NB4 (cell line): ENCODE results near the gene NCAM1.

Source experiments
- CTCF ChIP-seq: IDR thresholded peaks from one replicate; pipeline ENCODE4 v1.5.1; 2012; ENCODE audit warnings: low read depth, low read length
- MAX ChIP-seq: IDR thresholded peaks from 2 replicates; pipeline ENCODE4 v1.6.1; 2011; ENCODE audit warnings: low read depth, low read length
- MYC ChIP-seq: IDR thresholded peaks from 2 replicates; pipeline ENCODE4 v1.6.1; 2011; ENCODE audit warnings: low read depth, low read length
- POLR2A ChIP-seq: IDR thresholded peaks from 2 replicates; pipeline ENCODE4 v1.6.1; 2011; ENCODE audit warnings: mild to moderate bottlenecking; ENCODE audit not compliant: insufficient read length; ENCODE audit errors: extremely low read depth

DNA sequence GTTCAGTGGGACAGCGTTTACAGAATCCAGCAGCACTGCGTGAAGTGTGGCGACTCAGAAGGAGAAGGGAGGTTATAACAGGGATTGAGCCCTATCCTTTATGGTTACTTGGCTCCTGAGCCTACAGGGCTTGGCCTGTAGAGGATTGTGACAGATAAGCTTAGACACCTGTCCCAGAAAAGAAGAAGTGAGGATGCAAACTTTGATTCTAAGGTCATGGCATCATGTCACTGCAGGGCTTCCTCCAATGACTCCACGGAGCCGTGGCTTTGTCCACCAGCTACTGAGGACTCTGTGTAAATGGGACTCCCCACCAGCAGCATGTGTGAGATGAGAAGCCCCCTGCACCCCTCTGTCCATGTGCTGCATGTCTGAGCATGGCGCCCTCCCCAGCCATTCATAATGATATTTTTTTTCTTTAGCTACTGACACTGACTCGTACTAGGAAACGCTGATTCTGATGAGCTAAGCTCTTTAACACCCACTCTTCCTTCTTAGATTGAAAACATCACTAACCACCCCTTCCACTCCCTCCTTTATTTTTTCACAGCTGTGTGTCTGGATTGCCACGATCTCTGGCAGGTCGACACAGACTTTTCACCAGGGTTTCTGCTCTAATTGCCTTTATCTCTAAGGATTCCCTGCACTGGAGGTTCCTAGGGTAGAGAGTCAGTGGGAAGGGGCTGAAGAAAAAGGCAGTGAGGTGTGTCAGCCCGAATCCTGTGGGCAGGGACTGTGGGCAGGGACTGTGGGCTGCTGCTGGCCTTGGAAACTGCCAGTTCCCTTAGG is 287.7 kb downstream of the NCAM1 start:
- TF ChIP-seq CTCF (no peak), POLR2A (no peak), MAX (no peak), MYC (no peak)
